Ovary (tissue), 9 donors: ENCODE measurements around the gene SMIM7. TPM values are rescaled to one million over a fixed set of nuclear protein-coding genes. Genes with fewer than 3 reads are reported as not detected.

ENCODE experiments used
- DNase-seq, 5 donors: peaks; one replicate each; pipeline ENCODE4 v3.0.0-alpha.2; 2019 to 2020
- H3K27ac ChIP-seq, 2 donors: fragments of 200-600 bp; one replicate each; pipeline versions ENCODE4 v1.5.1 to v1.8.0; 2019 to 2022
- H3K27me3 ChIP-seq: fragments of 200-600 bp; one replicate; pipeline ENCODE4 v1.8.0; 2022
- H3K36me3 ChIP-seq: fragments of 200-600 bp; sonication (generic); one replicate; pipeline ENCODE4 v1.5.1; 2019
- H3K4me1 ChIP-seq: one replicate; pipeline ENCODE4 v1.8.1; 2013; ENCODE audit warnings: mild to moderate bottlenecking, moderate library complexity; ENCODE audit not compliant: insufficient read depth
- H3K4me3 ChIP-seq: fragments of 200-600 bp; sonication (generic); one replicate; pipeline ENCODE4 v1.5.1; 2017
- H3K9me3 ChIP-seq, 2 donors: fragments of 200-600 bp in 1 of 2; sonication (generic) in 1 of 2; one replicate each; pipeline versions ENCODE4 v1.5.1 to v1.8.1; 2013 to 2019; ENCODE audit warnings: mild to moderate bottlenecking in 1 of 2, moderate library complexity in 1 of 2
- EP300 ChIP-seq: sonication (generic); formaldehyde crosslinking; IDR thresholded peaks from one replicate; pipeline ENCODE4 v1.6.1; 2017; ENCODE audit warnings: antibody characterized with exemption
- POLR2A ChIP-seq: fragments of 450-650 bp; IDR thresholded peaks from one replicate; pipeline ENCODE4 v1.6.1; 2017; ENCODE audit warnings: antibody characterized with exemption, mild to moderate bottlenecking, moderate library complexity
- WGBS, 3 donors: extraction: QIAGEN DNeasy Blood & Tissue Kit in 1 of 3; methylation state at CpG; one replicate each; pipeline versions ENCODE4 v1.1.5 to v1.1.7; 2013 to 2017; 5-methylcytosine and 5-hydroxymethylcytosine counted together
- intact Hi-C, 4 donors: fragments of 100-400 bp; cut with DNase I; formaldehyde crosslinking; loops; one replicate each; pipeline versions ENCODE4 v1.11.0 to v1.15.1; 2022 to 2023
- polyA plus RNA-seq, 2 donors: library from polyadenylated mRNA; stranded (reverse); fragments of 200-250 nt in 1 of 2; fragments of 350-450 nt in 1 of 2; fragmentation: Illumina TruSeq in 1 of 2; extraction: RNeasy Lipid Tissue Mini Kit (QIAGEN cat#74804) in 1 of 2; gene quantifications; one replicate each; pipeline ENCODE4 v1.2.3, GENCODE V29; 2013 to 2014
- total RNA-seq, 7 donors: library from RNA; depleted of rRNA in 2 of 7; stranded (reverse); fragments of >200 nt in 2 of 7; fragmentation: NEBNext Ultra II Directional in 3 of 7; extraction: Animal tissue kit (Norgen Biotek cat#: 25700) in 3 of 7; gene quantifications; one replicate each; pipeline versions ENCODE4 v1.1.0 to v1.2.4, GENCODE V29; 2016 to 2023
- TF ChIP-seq, protein P1 (sequence below), 3 donors: fragments of 450-650 bp in 2 of 3; fragments of 200-600 bp in 1 of 3; IDR thresholded peaks; one replicate each; pipeline versions ENCODE4 v1.5.1 to v1.8.0; 2016 to 2022; ENCODE audit warnings: antibody characterized with exemption in 3 of 3, mild to moderate bottlenecking in 1 of 3
- donor health status: DM: no; HTN: no; CAD: no; lungs with moderate emphysema.
- donor health status: DM: no; HTN: no; CAD: no.
- donor health status: Bipolar disorder and iron deficiency.
- donor health status: DM: yes; HTN: yes; CAD: no.
- donor health status: DM: no; HTN: no; CAD: no.
- donor health status: DM: yes; HTN: yes; CAD: no.

Gene SMIM7
- total and polyA plus RNA-seq, 9 donors: 59.1 to 123 (median 72.6) TPM

DNA sequence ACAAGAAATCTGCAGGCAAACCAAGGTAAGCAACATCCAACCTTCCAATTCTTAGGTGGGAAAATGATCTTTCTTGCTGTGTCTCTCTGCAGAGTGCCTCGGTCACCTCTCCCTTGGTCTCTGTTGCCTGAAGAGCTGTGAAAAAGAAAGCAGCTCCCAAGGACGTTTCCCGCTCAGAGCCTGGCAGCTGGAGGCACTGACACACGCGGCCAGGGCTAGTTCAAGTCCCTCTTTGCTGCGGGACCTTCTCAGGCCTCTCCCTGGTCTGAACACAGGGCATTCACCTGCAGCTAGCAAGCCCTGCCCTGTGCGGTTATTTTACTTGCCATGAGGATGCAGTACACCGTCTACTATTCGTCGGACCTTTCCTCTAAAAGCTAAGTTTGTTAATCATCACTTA, 35.7 kb downstream of the SMIM7 start:
- no peaks in the 10 kb centered on the region for H3K36me3 ChIP-seq
- no peaks in the 10 kb centered on the region for H3K27me3 ChIP-seq
- no peak for TF ChIP-seq POLR2A
- TF ChIP-seq, protein P1, sequence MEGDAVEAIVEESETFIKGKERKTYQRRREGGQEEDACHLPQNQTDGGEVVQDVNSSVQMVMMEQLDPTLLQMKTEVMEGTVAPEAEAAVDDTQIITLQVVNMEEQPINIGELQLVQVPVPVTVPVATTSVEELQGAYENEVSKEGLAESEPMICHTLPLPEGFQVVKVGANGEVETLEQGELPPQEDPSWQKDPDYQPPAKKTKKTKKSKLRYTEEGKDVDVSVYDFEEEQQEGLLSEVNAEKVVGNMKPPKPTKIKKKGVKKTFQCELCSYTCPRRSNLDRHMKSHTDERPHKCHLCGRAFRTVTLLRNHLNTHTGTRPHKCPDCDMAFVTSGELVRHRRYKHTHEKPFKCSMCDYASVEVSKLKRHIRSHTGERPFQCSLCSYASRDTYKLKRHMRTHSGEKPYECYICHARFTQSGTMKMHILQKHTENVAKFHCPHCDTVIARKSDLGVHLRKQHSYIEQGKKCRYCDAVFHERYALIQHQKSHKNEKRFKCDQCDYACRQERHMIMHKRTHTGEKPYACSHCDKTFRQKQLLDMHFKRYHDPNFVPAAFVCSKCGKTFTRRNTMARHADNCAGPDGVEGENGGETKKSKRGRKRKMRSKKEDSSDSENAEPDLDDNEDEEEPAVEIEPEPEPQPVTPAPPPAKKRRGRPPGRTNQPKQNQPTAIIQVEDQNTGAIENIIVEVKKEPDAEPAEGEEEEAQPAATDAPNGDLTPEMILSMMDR (IDR thresholded peaks at IDR 0.05): no peak
- no peak for TF ChIP-seq EP300
- intact Hi-C loops: loop anchor here in 1 of 4 donors (5.0 kb wide), 1 partner anchor 37 kb away; no protein-coding TSS in a partner anchor
- WGBS, 3 donors: 55 to 63% (median 60%) methylated on average over 10 of the region's 10 CpGs
- peaks cover 12% of the 10 kb centered on the region for H3K4me1 ChIP-seq
- H3K27ac ChIP-seq: no peak overlapping the region
- no peak overlapping the region for H3K4me3 ChIP-seq
- H3K9me3 ChIP-seq: no peaks in the 10 kb centered on the region
- DNase-seq: no peak

DNA sequence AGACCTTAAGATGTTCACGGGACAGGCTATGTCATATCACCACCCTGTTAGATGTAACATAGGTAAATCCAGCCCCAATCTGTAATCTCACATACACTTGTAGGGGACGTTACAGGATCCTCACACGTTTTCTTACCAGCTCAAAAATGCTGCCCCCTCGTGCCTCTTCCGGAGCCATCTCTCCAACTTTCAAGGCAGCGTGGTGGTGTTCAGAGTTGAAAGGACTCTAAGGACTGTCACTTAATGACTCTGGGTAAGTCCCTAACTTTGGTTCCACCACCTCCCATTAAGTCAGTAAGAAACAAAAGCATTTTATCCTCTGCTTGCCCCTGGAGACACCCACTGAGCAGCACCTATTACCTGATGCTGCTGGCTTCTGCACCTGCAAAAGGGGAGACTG, 36.4 kb downstream of the SMIM7 start:
- 72 to 76% (median 75%) methylated on average over 6 of the region's 6 CpGs for WGBS, 3 donors
- Histone ChIP-seq H3K36me3 (no peaks in the 10 kb centered on the region), H3K4me3 (no peak overlapping the region), H3K27ac (no peak overlapping the region), H3K4me1 (peaks cover 12% of the 10 kb centered on the region), H3K9me3 (no peaks in the 10 kb centered on the region), H3K27me3 (no peaks in the 10 kb centered on the region)
- intact Hi-C loops: loop anchor here in 1 of 4 donors (5.0 kb wide), 1 partner anchor 36 kb away; no protein-coding TSS in a partner anchor
- TF ChIP-seq POLR2A (no peak), EP300 (no peak)
- TF ChIP-seq, protein P1 (IDR thresholded peaks at IDR 0.05): no peak
- DNase-seq: no peak

DNA sequence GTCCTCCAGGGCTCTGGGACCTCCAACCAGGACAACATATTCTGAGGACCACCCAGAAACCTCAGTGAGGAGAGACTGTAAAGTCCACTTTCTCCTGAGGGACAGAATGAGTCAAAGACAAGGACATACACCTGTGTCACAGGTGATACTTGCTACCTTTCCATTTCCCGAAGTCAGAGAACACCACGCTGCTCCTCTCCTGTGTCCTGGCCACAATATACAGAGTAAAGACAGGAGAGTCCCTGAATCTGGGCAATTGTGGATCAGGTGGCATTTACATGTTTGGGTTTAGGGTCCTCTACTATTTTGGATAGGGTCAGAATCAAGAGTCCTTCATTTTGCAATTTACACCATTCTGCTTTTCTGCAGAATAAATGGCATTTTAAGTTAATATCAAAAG, 36.9 kb downstream of the SMIM7 start:
- Histone ChIP-seq H3K36me3 (no peaks in the 10 kb centered on the region), H3K27ac (no peak overlapping the region), H3K4me3 (no peak overlapping the region), H3K4me1 (peaks cover 14% of the 10 kb centered on the region), H3K27me3 (no peaks in the 10 kb centered on the region), H3K9me3 (no peaks in the 10 kb centered on the region)
- TF ChIP-seq, protein P1 (IDR thresholded peaks at IDR 0.05): no peak
- no peak for TF ChIP-seq EP300
- DNase-seq: no peak
- 84 to 93% (median 91%) methylated on average over 2 of the region's 2 CpGs for WGBS, 3 donors
- intact Hi-C loops: loop anchor here in 1 of 4 donors (5.0 kb wide), 1 partner anchor 36 kb away; no protein-coding TSS in a partner anchor

DNA sequence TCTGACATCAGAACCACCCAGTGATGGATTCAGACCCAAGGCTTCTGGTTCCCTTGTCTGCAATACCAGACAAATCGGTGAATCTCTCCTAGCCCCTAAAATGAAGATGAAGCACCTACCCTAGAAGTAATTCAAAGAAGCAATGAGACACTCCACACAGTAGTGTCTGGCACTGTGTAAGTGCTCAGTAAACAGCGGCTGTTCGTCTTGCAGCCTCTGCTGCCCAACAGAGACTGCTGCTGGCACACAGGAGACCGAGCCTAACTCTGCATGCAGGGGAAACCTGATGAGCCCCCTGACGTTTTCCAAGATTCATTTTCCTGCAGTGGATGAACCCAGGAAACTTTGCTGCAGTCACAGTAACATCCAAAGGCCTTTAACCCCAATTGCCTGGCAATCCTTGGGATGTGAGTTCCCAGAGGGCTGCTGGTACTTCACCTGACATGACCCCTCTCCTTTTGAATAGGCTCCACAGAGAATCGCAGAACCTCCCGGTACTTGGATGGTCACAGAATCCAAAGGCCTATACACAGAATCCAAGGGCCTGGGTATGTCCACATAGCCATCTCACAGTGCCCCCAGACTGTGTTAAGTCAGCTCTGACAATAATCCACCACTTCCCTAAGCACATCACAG, 38.7 kb downstream of the SMIM7 start:
- no peaks in the 10 kb centered on the region for H3K9me3 ChIP-seq
- H3K4me1 ChIP-seq: peaks cover 14% of the 10 kb centered on the region
- no peak overlapping the region for H3K4me3 ChIP-seq
- TF ChIP-seq EP300 (no peak), POLR2A (no peak)
- TF ChIP-seq, protein P1 (IDR thresholded peaks at IDR 0.05): no peak
- 73 to 81% (median 79%) methylated on average over 7 of the region's 7 CpGs for WGBS, 3 donors
- DNase-seq: no peak
- H3K36me3 ChIP-seq: no peaks in the 10 kb centered on the region
- intact Hi-C loops: loop anchor here in 1 of 4 donors (5.0 kb wide), 1 partner anchor 34 kb away; no protein-coding TSS in a partner anchor
- H3K27ac ChIP-seq: no peak overlapping the region
- H3K27me3 ChIP-seq: no peaks in the 10 kb centered on the region
